Measurements from ENCODE around the gene BPIFB3. TPM values are rescaled to one million over a fixed set of nuclear protein-coding genes. Genes with fewer than 3 reads are reported as not detected.
"Not testable (repeated sequence)": the region's sequence is repeated elsewhere in the genome, so short reads cannot be mapped to it uniquely, and the experiment has no call there.

Gene BPIFB3
- total RNA-seq, 1 experiment from 2014 or later: not detected

- DNase-seq (ENCODE audit: low spot score): no peak
- H3K9me3 ChIP-seq (ENCODE audit: low read depth, low read length, poor library complexity, severe bottlenecking): no peaks in the 10 kb centered on the region
- peaks cover 16% of the 10 kb centered on the region for H3K27me3 ChIP-seq (replicated peaks; ENCODE audit: insufficient read depth, low read depth, low read length, poor library complexity)
- no TSS peak for BruUV-seq (replicated peaks)
- ChIA-PET CTCF (no interaction called here), POLR2A (ENCODE audit: low non-redundant PET) (no interaction called here)
- no peak for TF ChIP-seq EZH2 (IDR thresholded peaks at IDR 0.05; ENCODE audit: borderline replicate concordance, low read depth, low read length, poor library complexity, severe bottlenecking)
- TF ChIP-seq CTCF (conservative IDR thresholded peaks at IDR 0.05; ENCODE audit: low read depth, low read length): no peak
- no peak overlapping the region for H3K4me3 ChIP-seq (ENCODE audit: low read depth, low read length, poor library complexity, severe bottlenecking)
- H3K36me3 ChIP-seq (ENCODE audit: insufficient read depth, low read length, poor library complexity, severe bottlenecking): no peaks in the 10 kb centered on the region
- H3K4me1 ChIP-seq (ENCODE audit: insufficient read depth, low read length, poor library complexity, severe bottlenecking): no peaks in the 10 kb centered on the region
- H3K27ac ChIP-seq (ENCODE audit: low read depth, low read length, poor library complexity, severe bottlenecking): no peak overlapping the region
- intact Hi-C loops (cut with micrococcal nuclease; ENCODE audit: unreplicated experiment): no loop called here
Observed at GRCh38 chr20:33112547-33113386, 59.1 kb downstream of the BPIFB3 start.

- Histone ChIP-seq H3K27me3 (replicated peaks; ENCODE audit: insufficient read depth, low read depth, low read length, poor library complexity) (peaks cover 16% of the 10 kb centered on the region), H3K36me3 (ENCODE audit: insufficient read depth, low read length, poor library complexity, severe bottlenecking) (no peaks in the 10 kb centered on the region), H3K9me3 (ENCODE audit: low read depth, low read length, poor library complexity, severe bottlenecking) (no peaks in the 10 kb centered on the region), H3K27ac (ENCODE audit: low read depth, low read length, poor library complexity, severe bottlenecking) (no peak overlapping the region), H3K4me3 (ENCODE audit: low read depth, low read length, poor library complexity, severe bottlenecking) (no peak overlapping the region), H3K4me1 (ENCODE audit: insufficient read depth, low read length, poor library complexity, severe bottlenecking) (no peaks in the 10 kb centered on the region)
- CTCF ChIA-PET: no interaction called here
- DNase-seq (ENCODE audit: low spot score): no peak
- intact Hi-C loops (cut with micrococcal nuclease; ENCODE audit: unreplicated experiment): no loop called here
- BruUV-seq (replicated peaks): no TSS peak
- no peak for TF ChIP-seq CTCF (conservative IDR thresholded peaks at IDR 0.05; ENCODE audit: low read depth, low read length)
- no peak for TF ChIP-seq EZH2 (IDR thresholded peaks at IDR 0.05; ENCODE audit: borderline replicate concordance, low read depth, low read length, poor library complexity, severe bottlenecking)
- POLR2A ChIA-PET (ENCODE audit: low non-redundant PET): no interaction called here
Observed at GRCh38 chr20:33113387-33113908, 59.7 kb downstream of the BPIFB3 start.

DNA sequence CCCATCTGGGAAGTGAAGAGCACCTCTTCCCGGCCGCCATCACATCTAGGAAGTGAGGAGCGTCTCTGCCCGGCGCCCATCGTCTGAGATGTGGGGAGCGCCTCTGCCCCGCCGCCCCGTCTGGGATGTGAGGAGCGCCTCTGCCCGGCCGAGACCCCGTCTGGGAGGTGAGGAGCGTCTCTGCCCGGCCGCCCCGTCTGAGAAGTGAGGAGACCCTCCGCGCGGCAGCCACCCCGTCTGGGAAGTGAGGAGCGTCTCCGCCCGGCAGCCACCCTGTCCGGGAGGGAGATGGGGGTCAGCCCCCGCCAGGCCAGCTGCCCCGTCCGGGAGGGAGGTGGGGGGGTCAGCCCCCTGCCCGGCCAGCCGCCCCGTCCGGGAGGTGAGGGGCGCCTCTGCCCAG is 61.8 kb downstream of the BPIFB3 start:
- peaks cover 16% of the 10 kb centered on the region for H3K27me3 ChIP-seq (replicated peaks; ENCODE audit: insufficient read depth, low read depth, low read length, poor library complexity)
- H3K36me3 ChIP-seq (ENCODE audit: insufficient read depth, low read length, poor library complexity, severe bottlenecking); H3K27ac ChIP-seq (ENCODE audit: low read depth, low read length, poor library complexity, severe bottlenecking); H3K9me3 ChIP-seq (ENCODE audit: low read depth, low read length, poor library complexity, severe bottlenecking); DNase-seq (ENCODE audit: low spot score); H3K4me1 ChIP-seq (ENCODE audit: insufficient read depth, low read length, poor library complexity, severe bottlenecking); BruUV-seq (replicated peaks); CTCF ChIA-PET; intact Hi-C loops (cut with micrococcal nuclease; ENCODE audit: unreplicated experiment); H3K4me3 ChIP-seq (ENCODE audit: low read depth, low read length, poor library complexity, severe bottlenecking); POLR2A ChIA-PET (ENCODE audit: low non-redundant PET): not testable (repeated sequence)

Data from A673 (cell line).